Endothelial cell (in vitro differentiated cells): ENCODE measurements around the gene SMNDC1. TPM values are rescaled to one million over a fixed set of nuclear protein-coding genes. Genes with fewer than 3 reads are reported as not detected.

Experiments
- DNase-seq: peaks from one replicate; pipeline ENCODE4 v3.0.0; 2021; ENCODE audit warnings: low spot score
- H3K27ac Mint-ChIP-seq: one replicate; pipeline ENCODE4 v1.8.0; 2021; ENCODE audit warnings: mixed read lengths, inconsistent platforms; ENCODE audit not compliant: unreplicated experiment
- H3K27me3 Mint-ChIP-seq: one replicate; pipeline ENCODE4 v1.8.0; 2021; ENCODE audit warnings: mild to moderate bottlenecking, moderate library complexity, mixed read lengths, inconsistent platforms; ENCODE audit not compliant: unreplicated experiment
- H3K36me3 Mint-ChIP-seq: one replicate; pipeline ENCODE4 v1.8.0; 2021; ENCODE audit warnings: mild to moderate bottlenecking, low read depth, mixed read lengths, inconsistent platforms; ENCODE audit not compliant: unreplicated experiment
- H3K4me1 Mint-ChIP-seq: one replicate; pipeline ENCODE4 v1.8.0; 2021; ENCODE audit warnings: mild to moderate bottlenecking, mixed read lengths, inconsistent platforms; ENCODE audit not compliant: unreplicated experiment
- H3K4me3 Mint-ChIP-seq: one replicate; pipeline ENCODE4 v1.8.0; 2021; ENCODE audit warnings: mild to moderate bottlenecking, mixed read lengths, inconsistent platforms; ENCODE audit not compliant: unreplicated experiment
- H3K9me3 Mint-ChIP-seq: one replicate; pipeline ENCODE4 v1.8.0; 2021; ENCODE audit warnings: mixed read lengths, inconsistent platforms; ENCODE audit not compliant: unreplicated experiment
- long read RNA-seq: library from polyadenylated mRNA; unstranded; transcript quantifications from one replicate; pipeline ENCODE4 v2.0.0, GENCODE V29; 2020; ENCODE audit not compliant: unreplicated experiment
- total RNA-seq: library from RNA; stranded (reverse); fragmentation: NEBNext Ultra II Directional; extraction: Animal tissue kit (Norgen Biotek cat#: 25700); gene quantifications from one replicate; pipeline ENCODE4 v1.2.1, GENCODE V29; 2021; ENCODE audit not compliant: unreplicated experiment
- TF ChIP-seq, protein P1 (sequence below): fragments of 200-600 bp; sonication (generic); IDR thresholded peaks from one replicate; pipeline ENCODE4 v1.5.0; 2021; ENCODE audit warnings: antibody characterized with exemption; ENCODE audit not compliant: unreplicated experiment

SMNDC1 gene
- 35.4 TPM for total RNA-seq
- long read RNA-seq, full-length matches to known transcripts: 3 of 8 reads
- long read RNA-seq, partial matches to known transcripts: 1 of 8 reads
- long read RNA-seq, other reads (novel, unspliced or antisense): 4 of 8 reads

DNA sequence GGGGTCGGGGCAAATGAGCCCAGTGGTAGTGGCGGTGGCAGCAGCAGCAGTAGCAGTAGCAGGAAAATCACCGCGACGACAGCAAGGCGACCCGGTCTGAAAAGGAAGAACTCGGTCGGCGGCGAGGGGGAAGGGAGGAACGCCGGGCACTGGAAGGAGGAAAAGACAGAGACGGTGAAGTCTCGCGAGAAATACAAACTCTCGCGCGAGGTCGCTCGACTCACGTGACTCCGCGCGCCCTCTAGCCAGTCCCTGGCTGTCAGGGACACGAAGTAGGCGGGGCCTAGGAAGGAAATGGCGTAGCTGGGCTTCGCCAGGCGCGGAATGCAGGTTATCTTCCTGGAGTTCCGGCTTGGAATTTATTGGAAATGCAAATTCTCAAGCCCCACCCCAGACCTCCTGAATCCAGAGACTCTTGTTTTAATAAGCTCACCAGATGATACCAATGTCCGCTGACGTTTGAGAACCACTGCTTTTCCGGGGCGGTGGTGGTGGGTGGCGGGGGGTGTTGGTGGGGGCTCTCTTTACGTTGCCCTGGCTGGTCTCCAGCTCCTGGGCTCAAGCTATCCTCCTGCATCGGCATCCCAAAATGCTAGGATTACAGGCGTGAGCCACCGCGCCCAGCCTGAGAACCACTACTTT, at the start of gene SMNDC1:
Gene SMNDC1, minus strand, starts transcription at position 141 of the 642 bp plus-strand sequence. CDS start 1,333 bp downstream, outside the sequence.
- H3K4me1 Mint-ChIP-seq: peaks cover 27% of the 10 kb centered on the region
- peak within 1 kb of the TSS; percentile 95 for H3K27ac Mint-ChIP-seq
- H3K36me3 Mint-ChIP-seq: peaks cover 22% of the 10 kb centered on the region
- H3K4me3 Mint-ChIP-seq: peak within 1 kb of the TSS; percentile 97
- no peaks in the 10 kb centered on the region for H3K27me3 Mint-ChIP-seq
- DNase-seq: peak; percentile 97
- TF ChIP-seq, protein P1, sequence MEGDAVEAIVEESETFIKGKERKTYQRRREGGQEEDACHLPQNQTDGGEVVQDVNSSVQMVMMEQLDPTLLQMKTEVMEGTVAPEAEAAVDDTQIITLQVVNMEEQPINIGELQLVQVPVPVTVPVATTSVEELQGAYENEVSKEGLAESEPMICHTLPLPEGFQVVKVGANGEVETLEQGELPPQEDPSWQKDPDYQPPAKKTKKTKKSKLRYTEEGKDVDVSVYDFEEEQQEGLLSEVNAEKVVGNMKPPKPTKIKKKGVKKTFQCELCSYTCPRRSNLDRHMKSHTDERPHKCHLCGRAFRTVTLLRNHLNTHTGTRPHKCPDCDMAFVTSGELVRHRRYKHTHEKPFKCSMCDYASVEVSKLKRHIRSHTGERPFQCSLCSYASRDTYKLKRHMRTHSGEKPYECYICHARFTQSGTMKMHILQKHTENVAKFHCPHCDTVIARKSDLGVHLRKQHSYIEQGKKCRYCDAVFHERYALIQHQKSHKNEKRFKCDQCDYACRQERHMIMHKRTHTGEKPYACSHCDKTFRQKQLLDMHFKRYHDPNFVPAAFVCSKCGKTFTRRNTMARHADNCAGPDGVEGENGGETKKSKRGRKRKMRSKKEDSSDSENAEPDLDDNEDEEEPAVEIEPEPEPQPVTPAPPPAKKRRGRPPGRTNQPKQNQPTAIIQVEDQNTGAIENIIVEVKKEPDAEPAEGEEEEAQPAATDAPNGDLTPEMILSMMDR: no peak
- H3K9me3 Mint-ChIP-seq: no peaks in the 10 kb centered on the region

GRCh38 chr10:110354322-110354766, 49.6 kb upstream of the SMNDC1 start:
- H3K4me1 Mint-ChIP-seq: peaks cover 34% of the 10 kb centered on the region
- no peak overlapping the region for H3K4me3 Mint-ChIP-seq
- H3K27ac Mint-ChIP-seq: no peak overlapping the region
- peaks cover 5% of the 10 kb centered on the region for H3K27me3 Mint-ChIP-seq
- H3K36me3 Mint-ChIP-seq: no peaks in the 10 kb centered on the region
- DNase-seq: peak; percentile 83
- TF ChIP-seq, protein P1: peak; percentile 78
- H3K9me3 Mint-ChIP-seq: no peaks in the 10 kb centered on the region

DNA sequence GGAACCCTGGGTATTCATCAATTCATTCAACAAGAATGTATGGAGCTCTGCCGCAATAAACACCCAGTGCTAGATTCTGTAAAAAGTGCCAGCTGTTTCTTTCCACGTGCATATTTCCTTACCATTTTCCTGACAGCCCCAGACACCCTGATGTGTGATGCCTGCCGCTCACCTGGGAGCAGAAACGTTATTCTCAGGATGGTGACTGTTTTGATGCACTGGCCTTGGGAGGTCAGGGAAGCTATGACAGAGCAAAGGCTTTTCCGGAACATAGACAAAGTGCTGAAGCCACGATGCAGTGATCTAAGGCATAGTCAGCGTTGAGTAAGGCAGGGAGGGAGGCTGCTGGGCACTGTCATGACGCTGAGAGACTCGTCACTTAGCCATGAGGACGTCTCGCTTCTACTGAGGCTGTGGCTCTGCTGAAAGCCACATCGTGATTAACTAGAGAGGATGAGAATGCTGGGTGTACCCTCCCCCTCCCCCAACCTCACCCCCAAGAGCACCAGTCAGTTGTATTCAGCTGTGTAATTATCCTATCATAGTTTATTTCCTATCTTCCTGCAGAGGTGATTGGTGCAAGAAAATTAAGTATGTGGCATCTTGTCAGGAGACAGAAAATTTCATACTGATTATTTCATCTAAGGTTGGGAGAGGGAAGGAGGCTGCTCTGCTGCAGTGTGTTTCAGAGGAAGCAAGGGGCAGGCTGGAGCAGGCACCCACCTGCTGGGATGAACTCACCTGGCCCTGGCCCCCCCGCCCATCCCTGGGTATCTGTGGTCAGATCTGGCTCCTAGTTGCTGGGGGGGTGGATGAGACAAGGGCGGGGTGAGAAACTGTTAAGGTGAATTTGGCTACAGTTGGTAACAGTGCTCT, 48.8 kb upstream of the SMNDC1 start:
- no peak for DNase-seq
- no peaks in the 10 kb centered on the region for H3K9me3 Mint-ChIP-seq
- H3K27me3 Mint-ChIP-seq: peaks cover 5% of the 10 kb centered on the region
- H3K4me3 Mint-ChIP-seq: no peak overlapping the region
- H3K36me3 Mint-ChIP-seq: no peaks in the 10 kb centered on the region
- peaks cover 32% of the 10 kb centered on the region for H3K4me1 Mint-ChIP-seq
- TF ChIP-seq, protein P1: no peak
- H3K27ac Mint-ChIP-seq: no peak overlapping the region

DNA sequence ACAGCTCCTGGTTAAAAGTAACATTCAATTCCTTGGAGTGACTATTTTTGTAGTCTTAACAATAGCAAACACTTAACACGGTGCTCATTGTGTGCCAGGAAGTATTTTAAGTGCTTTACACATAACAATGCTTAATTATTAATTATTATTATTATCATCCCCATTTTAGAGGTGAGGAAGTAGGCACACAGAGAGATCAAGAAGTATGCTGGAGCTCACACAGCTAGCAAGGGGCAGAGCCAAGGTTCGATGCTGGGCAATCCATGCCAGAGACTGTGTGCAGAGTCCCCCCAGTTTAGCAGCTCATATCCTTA, 48.2 kb upstream of the SMNDC1 start:
- H3K27ac Mint-ChIP-seq: no peak overlapping the region
- H3K4me3 Mint-ChIP-seq: no peak overlapping the region
- no peaks in the 10 kb centered on the region for H3K36me3 Mint-ChIP-seq
- peaks cover 2% of the 10 kb centered on the region for H3K27me3 Mint-ChIP-seq
- DNase-seq: no peak
- peaks cover 27% of the 10 kb centered on the region for H3K4me1 Mint-ChIP-seq
- TF ChIP-seq, protein P1: no peak
- H3K9me3 Mint-ChIP-seq: no peaks in the 10 kb centered on the region
